ENCODE results near the gene CFTR.

DNA sequence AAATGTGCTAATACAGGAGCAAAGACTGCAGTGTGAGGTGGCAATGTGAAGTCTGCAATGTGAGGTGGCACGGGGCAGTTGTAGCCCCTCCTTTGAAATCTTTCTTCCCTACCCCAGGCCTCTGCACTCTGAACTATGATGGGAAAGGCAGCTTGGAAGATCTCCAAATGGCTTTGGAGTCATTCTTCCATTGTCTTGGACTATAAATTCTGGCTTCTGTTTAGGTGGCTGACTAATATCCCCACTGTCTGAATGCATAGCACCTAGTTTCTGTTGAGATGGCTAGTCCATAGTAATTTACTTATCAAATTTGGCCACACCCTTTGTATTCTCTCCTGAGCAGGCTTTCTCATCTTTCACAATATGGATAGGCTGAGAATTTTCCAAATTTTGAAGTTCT is 175.0 kb downstream of the CFTR start:
- TF ChIP-seq POLR2A (IDR thresholded peaks at IDR 0.05; ENCODE audit: low read depth, low read length) (no peak), TAF1 (IDR thresholded peaks at IDR 0.05; ENCODE audit: borderline replicate concordance, low read depth, low read length) (no peak), POLR2AphosphoS5 (IDR thresholded peaks at IDR 0.05; ENCODE audit: low read depth, low read length) (no peak)
